ENCODE measurements around the gene RNASE11. TPM values are rescaled to one million over a fixed set of nuclear protein-coding genes. Genes with fewer than 3 reads are reported as not detected.
A peak's percentile ranks its signal among the peaks of the same experiment; 100 is the strongest.

Gene RNASE11
- total RNA-seq, 2 donors from 2014 or later = not detected

- intact Hi-C loops (cut with DNase I) = no loop called here
- ATAC-seq (no peak), DNase-seq (no peak)
Measured at GRCh38 chr14:20557212-20557542, 30.6 kb downstream of the RNASE11 start.

GRCh38 chr14:20556500-20557211 lies 31.1 kb downstream of the RNASE11 start:
- intact Hi-C loops (cut with DNase I) = no loop called here
- ATAC-seq (peak in 1 of 2 donors; percentile 60), DNase-seq (no peak)

GRCh38 chr14:20555845-20556244 lies 32.0 kb downstream of the RNASE11 start:
- peak in 1 of 2 donors; percentile 83 for ATAC-seq
- intact Hi-C loops (cut with DNase I) = no loop called here
- DNase-seq = no peak

GRCh38 chr14:20553024-20553423 lies 34.8 kb downstream of the RNASE11 start:
- intact Hi-C loops (cut with DNase I) = no loop called here
- ATAC-seq (no peak), DNase-seq (no peak)

- ATAC-seq = no peak
- intact Hi-C loops (cut with DNase I) = no loop called here
- DNase-seq = no peak
Measured at GRCh38 chr14:20551606-20552005, 36.2 kb downstream of the RNASE11 start.

- ATAC-seq = no peak
- no peak for DNase-seq
- intact Hi-C loops (cut with DNase I) = no loop called here
Measured at GRCh38 chr14:20550926-20551325, 36.9 kb downstream of the RNASE11 start.

GRCh38 chr14:20548414-20549158 lies 39.2 kb downstream of the RNASE11 start:
- intact Hi-C loops (cut with DNase I) = no loop called here
- no peak for ATAC-seq
- no peak for DNase-seq

GRCh38 chr14:20546877-20547276 lies 40.9 kb downstream of the RNASE11 start:
- ATAC-seq = no peak
- no peak for DNase-seq
- intact Hi-C loops (cut with DNase I) = no loop called here

- ATAC-seq (no peak), DNase-seq (no peak)
- intact Hi-C loops (cut with DNase I) = no loop called here
Measured at GRCh38 chr14:20539906-20540305, 47.9 kb downstream of the RNASE11 start.

Other genes with a start within 250 kb of the RNASE11 start
- gene PARP2, start 244.4 kb downstream of the RNASE11 start, total RNA-seq = 10 to 100 TPM; 12.5 to 13.6 TPM
- gene TEP1, start 174.5 kb downstream of the RNASE11 start, total RNA-seq = 10 to 100 TPM; 13.1 to 17.1 TPM
- gene KLHL33, start 151.8 kb downstream of the RNASE11 start, total RNA-seq = under 1 TPM; 0.34 to 0.77 TPM
- gene OSGEP, start 133.2 kb downstream of the RNASE11 start, total RNA-seq = 10 to 100 TPM; 15.4 to 23.5 TPM
- 10 to 100 TPM; 68.3 to 91.5 TPM for gene APEX1, start 132.8 kb downstream of the RNASE11 start, total RNA-seq
- gene PIP4P1, start 126.6 kb downstream of the RNASE11 start, total RNA-seq = 10 to 100 TPM; 19.5 to 23.2 TPM
- 10 to 100 TPM; 10.8 to 29.4 TPM for gene PNP, start 118.6 kb downstream of the RNASE11 start, total RNA-seq
- gene RNASE10, start 82.5 kb downstream of the RNASE11 start, total RNA-seq = under 1 TPM; 0.27 to 0.34 TPM
- gene RNASE9, start 27.0 kb downstream of the RNASE11 start, total RNA-seq = not detected
- gene RNASE12, start 3.4 kb upstream of the RNASE11 start, total RNA-seq = not detected
- not detected for gene OR6S1, start 53.7 kb upstream of the RNASE11 start, total RNA-seq
- 10 to 100 TPM; 15.9 to 20.8 TPM for gene RNASE4, start 96.6 kb upstream of the RNASE11 start, total RNA-seq
- gene ANG, start 100.8 kb upstream of the RNASE11 start, total RNA-seq = 10 to 100 TPM in 1 of 2 donors, 1 to 10 TPM in 1; 7.1 to 13.0 TPM
- not detected for gene EDDM3A, start 157.9 kb upstream of the RNASE11 start, total RNA-seq
- not detected for gene EDDM3B, start 180.4 kb upstream of the RNASE11 start, total RNA-seq
- 10 to 100 TPM in 1 of 2 donors, 1 to 10 TPM in 1; 6.9 to 16.1 TPM for gene RNASE6, start 193.3 kb upstream of the RNASE11 start, total RNA-seq
- gene RNASE1, start 214.8 kb upstream of the RNASE11 start, total RNA-seq = 100 to 1,000 TPM; 295 to 632 TPM

Measured in left cardiac atrium (tissue), 4 donors.